Endothelial cell (in vitro differentiated cells): Measurements from ENCODE around the gene ZBED5. TPM values are rescaled to one million over a fixed set of nuclear protein-coding genes. Genes with fewer than 3 reads are reported as not detected.
A peak's percentile ranks its signal among the peaks of the same experiment; 100 is the strongest.

Experiments
- DNase-seq: peaks from one replicate; pipeline ENCODE4 v3.0.0; 2021; ENCODE audit warnings: low spot score
- H3K27ac Mint-ChIP-seq: one replicate; pipeline ENCODE4 v1.8.0; 2021; ENCODE audit warnings: mixed read lengths, inconsistent platforms; ENCODE audit not compliant: unreplicated experiment
- H3K27me3 Mint-ChIP-seq: one replicate; pipeline ENCODE4 v1.8.0; 2021; ENCODE audit warnings: mild to moderate bottlenecking, moderate library complexity, mixed read lengths, inconsistent platforms; ENCODE audit not compliant: unreplicated experiment
- H3K36me3 Mint-ChIP-seq: one replicate; pipeline ENCODE4 v1.8.0; 2021; ENCODE audit warnings: mild to moderate bottlenecking, low read depth, mixed read lengths, inconsistent platforms; ENCODE audit not compliant: unreplicated experiment
- H3K4me1 Mint-ChIP-seq: one replicate; pipeline ENCODE4 v1.8.0; 2021; ENCODE audit warnings: mild to moderate bottlenecking, mixed read lengths, inconsistent platforms; ENCODE audit not compliant: unreplicated experiment
- H3K4me3 Mint-ChIP-seq: one replicate; pipeline ENCODE4 v1.8.0; 2021; ENCODE audit warnings: mild to moderate bottlenecking, mixed read lengths, inconsistent platforms; ENCODE audit not compliant: unreplicated experiment
- H3K9me3 Mint-ChIP-seq: one replicate; pipeline ENCODE4 v1.8.0; 2021; ENCODE audit warnings: mixed read lengths, inconsistent platforms; ENCODE audit not compliant: unreplicated experiment
- CTCF ChIP-seq: fragments of 200-600 bp; sonication (generic); IDR thresholded peaks from one replicate; pipeline ENCODE4 v1.5.0; 2021; ENCODE audit warnings: antibody characterized with exemption; ENCODE audit not compliant: unreplicated experiment
- total RNA-seq: library from RNA; stranded (reverse); fragmentation: NEBNext Ultra II Directional; extraction: Animal tissue kit (Norgen Biotek cat#: 25700); gene quantifications from one replicate; pipeline ENCODE4 v1.2.1, GENCODE V29; 2021; ENCODE audit not compliant: unreplicated experiment

Gene ZBED5
- total RNA-seq, 1 donor from 2014 or later: 55.0 TPM

GRCh38 chr11:10806206-10806605, 51.6 kb downstream of the ZBED5 start:
- Mint-ChIP-seq H3K9me3 (no peaks in the 10 kb centered on the region), H3K4me3 (peak overlapping the region; percentile 96), H3K27ac (peak overlapping the region; percentile 84), H3K27me3 (peaks cover 5% of the 10 kb centered on the region), H3K36me3 (peaks cover 53% of the 10 kb centered on the region), H3K4me1 (peaks cover 54% of the 10 kb centered on the region)
- DNase-seq: no peak
- no peak for TF ChIP-seq CTCF

- Mint-ChIP-seq H3K9me3 (no peaks in the 10 kb centered on the region), H3K27me3 (peaks cover 5% of the 10 kb centered on the region), H3K27ac (peak overlapping the region; percentile 84), H3K36me3 (peaks cover 58% of the 10 kb centered on the region), H3K4me1 (peaks cover 54% of the 10 kb centered on the region), H3K4me3 (peak overlapping the region; percentile 96)
- no peak for TF ChIP-seq CTCF
- no peak for DNase-seq
These were observed 52.1 kb downstream of the ZBED5 start for GRCh38 chr11:10805741-10806140.

GRCh38 chr11:10803676-10804075, 54.2 kb downstream of the ZBED5 start:
- no peak overlapping the region for H3K27ac Mint-ChIP-seq

More at GRCh38 chr11:10803676-10804075, 54.2 kb downstream of the ZBED5 start:
- TF ChIP-seq CTCF: no peak
- peaks cover 74% of the 10 kb centered on the region for H3K36me3 Mint-ChIP-seq
- peaks cover 48% of the 10 kb centered on the region for H3K4me1 Mint-ChIP-seq
- H3K27me3 Mint-ChIP-seq: peaks cover 3% of the 10 kb centered on the region
- peak overlapping the region; percentile 76 for H3K4me3 Mint-ChIP-seq
- no peaks in the 10 kb centered on the region for H3K9me3 Mint-ChIP-seq
- no peak for DNase-seq

Other genes with a start within 250 kb of the ZBED5 start
- 8.7 TPM for gene IRAG1, start 164.3 kb downstream of the ZBED5 start, total RNA-seq
- gene CTR9, start 106.8 kb downstream of the ZBED5 start, total RNA-seq: 43.5 TPM
- gene EIF4G2, start 49.1 kb downstream of the ZBED5 start, total RNA-seq: 1,184 TPM